Epidermal melanocyte (primary cell): ENCODE measurements around the gene CDKN2A.
"Not testable (repeated sequence)": the region's sequence is repeated elsewhere in the genome, so short reads cannot be mapped to it uniquely, and the experiment has no call there.

Experiments
- DNase-seq: peaks from one replicate; pipeline ENCODE4 v3.0.0; 2011; ENCODE audit warnings: low spot score; ENCODE audit not compliant: insufficient read length

CDKN2A gene

GRCh38 chr9:21982861-21983560 is 11.2 kb downstream of the CDKN2A start:
- DNase-seq, result no peak

- DNase-seq, result no peak
These were observed 11.8 kb downstream of the CDKN2A start for GRCh38 chr9:21982391-21982790.

- DNase-seq, result no peak
These were observed 17.8 kb downstream of the CDKN2A start for GRCh38 chr9:21976334-21976875.

DNA sequence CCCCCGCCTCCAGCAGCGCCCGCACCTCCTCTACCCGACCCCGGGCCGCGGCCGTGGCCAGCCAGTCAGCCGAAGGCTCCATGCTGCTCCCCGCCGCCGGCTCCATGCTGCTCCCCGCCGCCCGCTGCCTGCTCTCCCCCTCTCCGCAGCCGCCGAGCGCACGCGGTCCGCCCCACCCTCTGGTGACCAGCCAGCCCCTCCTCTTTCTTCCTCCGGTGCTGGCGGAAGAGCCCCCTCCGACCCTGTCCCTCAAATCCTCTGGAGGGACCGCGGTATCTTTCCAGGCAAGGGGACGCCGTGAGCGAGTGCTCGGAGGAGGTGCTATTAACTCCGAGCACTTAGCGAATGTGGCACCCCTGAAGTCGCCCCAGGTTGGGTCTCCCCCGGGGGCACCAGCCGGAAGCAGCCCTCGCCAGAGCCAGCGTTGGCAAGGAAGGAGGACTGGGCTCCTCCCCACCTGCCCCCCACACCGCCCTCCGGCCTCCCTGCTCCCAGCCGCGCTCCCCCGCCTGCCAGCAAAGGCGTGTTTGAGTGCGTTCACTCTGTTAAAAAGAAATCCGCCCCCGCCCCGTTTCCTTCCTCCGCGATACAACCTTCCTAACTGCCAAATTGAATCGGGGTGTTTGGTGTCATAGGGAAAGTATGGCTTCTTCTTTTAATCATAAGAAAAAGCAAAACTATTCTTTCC is 19.3 kb downstream of the CDKN2A start:
- DNase-seq, result no peak

DNA sequence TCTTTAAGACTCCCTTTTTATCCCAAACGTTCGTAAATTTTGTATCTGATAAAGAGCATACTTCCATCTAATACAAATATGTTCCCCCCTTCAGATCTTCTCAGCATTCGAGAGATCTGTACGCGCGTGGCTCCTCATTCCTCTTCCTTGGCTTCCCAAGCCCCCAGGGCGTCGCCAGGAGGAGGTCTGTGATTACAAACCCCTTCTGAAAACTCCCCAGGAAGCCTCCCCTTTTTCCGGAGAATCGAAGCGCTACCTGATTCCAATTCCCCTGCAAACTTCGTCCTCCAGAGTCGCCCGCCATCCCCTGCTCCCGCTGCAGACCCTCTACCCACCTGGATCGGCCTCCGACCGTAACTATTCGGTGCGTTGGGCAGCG is 19.9 kb downstream of the CDKN2A start:
- DNase-seq, result no peak

GRCh38 chr9:21972361-21972760 is 21.8 kb downstream of the CDKN2A start:
- DNase-seq, result no peak

GRCh38 chr9:21970800-21971640 is 23.2 kb downstream of the CDKN2A start:
- no peak for DNase-seq

DNA sequence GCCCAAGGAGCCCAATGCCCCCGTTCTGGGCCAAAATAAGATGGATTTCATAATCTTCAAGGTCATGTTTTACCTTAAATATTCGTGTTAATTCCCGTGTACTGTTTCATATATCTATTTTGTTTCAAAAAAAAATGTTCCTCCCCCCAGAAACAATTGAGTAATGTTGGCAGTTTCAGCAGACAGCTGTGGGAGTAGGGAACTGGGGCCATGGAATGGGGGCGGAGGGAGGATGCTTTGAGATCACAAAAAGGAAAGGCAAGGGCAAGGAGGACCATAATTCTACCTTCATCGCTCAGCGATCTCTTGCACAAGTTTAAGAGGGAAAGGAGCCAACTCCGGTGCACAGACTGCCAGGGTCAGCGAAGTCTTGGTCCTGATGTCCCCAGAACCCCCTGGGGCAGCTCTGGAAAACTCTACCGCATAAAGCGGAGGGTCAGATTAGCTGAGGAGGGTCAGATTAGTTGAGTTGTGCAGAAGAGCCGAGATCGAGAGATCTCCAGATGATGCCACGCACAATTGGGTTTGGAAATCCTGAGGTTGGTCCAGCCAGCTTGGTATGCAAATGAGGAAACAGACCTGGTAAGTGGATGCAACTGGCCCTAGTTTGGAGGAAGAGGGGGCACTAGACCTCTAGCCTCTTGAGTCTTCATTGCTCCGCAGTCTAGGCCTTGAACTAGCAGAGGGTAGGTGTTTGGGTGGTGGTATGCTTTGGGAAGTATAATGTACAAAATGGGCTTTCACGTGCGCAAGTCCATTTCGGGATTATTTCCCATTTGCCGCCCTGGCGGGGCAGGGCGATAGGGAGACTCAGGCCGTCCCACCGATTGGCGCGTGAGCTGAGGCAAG is 24.0 kb downstream of the CDKN2A start:
- no peak for DNase-seq

DNA sequence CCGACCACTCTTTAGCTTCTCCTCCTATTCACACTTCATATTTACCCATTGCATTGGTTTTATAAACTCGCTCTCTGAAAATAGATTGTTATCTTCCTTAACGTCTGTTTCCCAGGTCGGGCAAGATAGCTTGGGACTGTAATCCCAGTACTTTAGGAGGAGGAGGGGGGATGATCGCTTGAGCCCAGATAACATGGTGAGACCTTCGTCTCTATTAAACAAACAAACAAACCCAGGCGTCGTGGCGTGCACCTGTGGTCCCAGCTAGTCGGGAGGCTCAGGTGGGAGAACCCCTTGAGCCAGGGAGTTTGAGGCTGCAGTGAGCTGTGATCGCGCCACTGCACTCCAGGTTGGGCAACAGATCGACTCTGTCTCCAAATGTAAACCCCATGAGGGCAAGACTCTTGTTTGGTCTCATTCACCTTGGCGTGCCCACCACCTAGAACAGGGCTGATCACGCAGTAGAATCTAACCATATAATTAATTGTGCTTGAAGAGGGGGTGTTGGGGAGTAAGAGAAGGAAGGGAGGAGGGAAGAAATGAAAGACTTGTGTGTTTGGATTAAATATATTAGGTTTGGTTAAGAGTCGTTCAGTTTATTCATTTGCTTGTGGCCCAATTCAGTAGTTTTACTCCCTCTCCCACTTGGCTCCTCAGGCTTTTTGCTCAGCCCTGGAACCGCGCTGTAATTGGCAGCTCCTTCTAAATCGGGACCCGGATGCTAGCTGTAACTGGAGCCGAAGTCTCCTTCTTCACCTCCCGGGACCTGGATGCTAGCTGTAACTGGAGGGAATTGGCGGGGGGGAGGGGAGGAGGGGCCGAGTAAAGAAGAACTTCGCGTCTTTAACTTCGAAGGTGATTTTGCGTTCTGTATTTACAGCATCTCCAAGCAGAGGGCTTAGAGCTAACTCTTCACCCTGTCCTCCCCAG is 24.9 kb downstream of the CDKN2A start:
- no peak for DNase-seq

GRCh38 chr9:21968331-21969010 is 25.7 kb downstream of the CDKN2A start:
- no peak for DNase-seq

DNA sequence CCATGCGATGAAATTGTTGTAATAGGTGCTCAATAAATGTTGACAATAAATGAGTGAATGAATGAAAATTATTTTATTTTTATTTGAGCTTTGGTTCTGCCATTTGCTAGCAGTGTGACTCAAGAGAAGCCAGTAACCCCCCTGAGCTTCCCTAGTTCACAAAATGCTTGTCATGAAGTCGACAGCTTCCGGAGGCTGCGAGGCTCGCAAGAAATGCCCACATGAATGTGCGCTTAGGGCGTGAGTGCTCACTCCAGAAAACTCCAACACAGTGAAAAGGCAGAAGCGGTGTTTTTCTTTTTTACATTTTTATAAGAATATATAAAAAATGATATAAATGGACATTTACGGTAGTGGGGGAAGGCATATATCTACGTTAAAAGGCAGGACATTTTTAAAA is 26.5 kb downstream of the CDKN2A start:
- DNase-seq, result no peak

GRCh38 chr9:21967169-21967568 is 27.0 kb downstream of the CDKN2A start:
- no peak for DNase-seq

DNA sequence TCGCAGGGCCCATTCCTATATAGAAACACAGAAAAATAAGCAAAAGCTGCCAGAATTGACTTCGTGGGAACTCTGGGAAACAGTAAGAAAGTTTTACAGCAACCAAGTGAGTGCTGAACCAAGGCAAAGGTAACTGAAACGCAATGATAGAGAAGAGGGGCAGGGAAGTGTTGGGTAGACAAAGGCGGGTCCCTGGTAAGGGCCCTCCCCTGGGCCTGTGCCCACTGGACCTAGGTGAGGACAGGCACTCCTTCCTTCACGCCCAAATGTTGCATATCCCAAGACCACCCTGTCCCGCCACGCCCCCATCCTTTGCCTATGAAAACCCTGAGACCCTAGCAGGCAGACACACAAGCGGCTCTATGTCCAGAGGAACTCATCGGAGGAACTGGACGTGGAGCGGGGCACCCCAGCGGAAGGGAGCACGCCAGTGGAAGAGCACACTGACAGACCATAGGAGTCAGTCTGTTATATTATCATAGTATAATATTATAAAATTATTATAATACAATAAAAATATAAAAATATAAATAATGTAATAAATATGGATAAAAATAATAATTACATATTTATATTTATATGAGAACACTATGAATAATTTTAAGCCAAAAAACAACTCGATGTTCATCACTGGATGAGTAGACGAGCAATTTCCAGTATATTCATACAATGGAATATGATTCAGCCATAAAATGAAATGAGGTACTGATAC is 27.9 kb downstream of the CDKN2A start:
- DNase-seq, result no peak

- peak; percentile 78 for DNase-seq
These were observed 28.7 kb downstream of the CDKN2A start for GRCh38 chr9:21965401-21965951.

DNA sequence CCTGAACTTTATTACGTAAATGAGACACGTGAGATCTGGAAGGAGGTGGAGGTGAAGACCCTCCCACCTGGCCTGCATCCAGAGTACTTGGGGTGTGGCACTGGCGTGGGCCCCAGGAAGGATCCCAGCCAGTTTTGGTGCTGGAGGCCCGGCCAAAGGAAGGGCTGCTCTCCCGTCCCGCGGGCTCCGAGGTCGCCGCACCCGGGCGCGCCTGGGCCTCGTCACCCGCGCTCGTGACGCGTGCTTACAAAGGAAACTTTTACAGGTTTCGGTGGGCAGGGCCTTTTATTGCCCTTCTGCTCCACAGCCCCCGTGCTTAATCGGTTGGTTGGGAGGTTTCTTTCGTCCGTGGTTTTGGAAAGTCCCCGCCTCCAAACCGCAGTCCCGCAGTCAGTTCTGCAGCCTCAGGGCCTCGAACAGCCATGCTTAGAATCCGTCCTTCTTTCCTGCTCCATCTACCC is 29.2 kb downstream of the CDKN2A start:
- no peak for DNase-seq

DNA sequence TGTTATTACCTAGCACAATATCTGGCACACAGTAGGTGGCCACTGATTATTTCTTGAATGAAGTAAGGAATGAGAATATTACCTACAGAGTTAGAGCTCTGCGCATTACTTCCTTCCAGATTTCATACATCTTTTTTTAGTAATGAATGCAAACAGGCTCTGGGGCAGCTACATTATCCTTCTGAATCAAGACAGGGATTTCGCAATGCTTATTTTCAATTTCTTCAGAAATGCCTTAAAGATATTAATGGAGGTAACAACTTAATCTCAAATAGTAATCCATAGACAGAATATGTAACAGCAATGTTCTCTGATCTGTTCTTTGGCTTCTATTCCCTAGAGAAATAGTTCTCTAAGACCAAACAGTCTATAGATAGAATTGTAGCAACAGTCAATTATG is 32.6 kb downstream of the CDKN2A start:
- DNase-seq, result no peak

- DNase-seq, result not testable (repeated sequence)
These were observed 34.9 kb downstream of the CDKN2A start for GRCh38 chr9:21959268-21959667.

- DNase-seq, result no peak
These were observed 35.4 kb downstream of the CDKN2A start for GRCh38 chr9:21958833-21959232.
